KMS-11 (cell line): ENCODE data around the gene CD101.

Experiments
- H2AFZ ChIP-seq: fragments of 200-600 bp; sonication (generic); 2 replicates; pipeline ENCODE4 v1.6.1; 2016; ENCODE audit warnings: antibody characterized with exemption, mixed run types, low read depth
- H3K27ac ChIP-seq: fragments of 200-600 bp; sonication (generic); 2 replicates; pipeline ENCODE4 v1.6.1; 2016; ENCODE audit warnings: mild to moderate bottlenecking, mixed run types
- H3K27me3 ChIP-seq: fragments of 200-600 bp; sonication (generic); 2 replicates; pipeline ENCODE4 v1.6.1; 2017; ENCODE audit warnings: mild to moderate bottlenecking, low read depth, mixed run types, moderate library complexity; ENCODE audit not compliant: insufficient read depth
- H3K36me3 ChIP-seq: fragments of 200-600 bp; sonication (generic); 2 replicates; pipeline ENCODE4 v1.6.1; 2017; ENCODE audit warnings: mild to moderate bottlenecking, mixed run types; ENCODE audit not compliant: insufficient read depth
- H3K4me1 ChIP-seq: fragments of 200-600 bp; sonication (generic); 2 replicates; pipeline ENCODE4 v1.6.1; 2016; ENCODE audit warnings: mild to moderate bottlenecking, low read depth, mixed run types; ENCODE audit not compliant: poor library complexity, severe bottlenecking
- H3K4me2 ChIP-seq: fragments of 200-600 bp; sonication (generic); 2 replicates; pipeline ENCODE4 v1.7.0; 2016; ENCODE audit warnings: mild to moderate bottlenecking, mixed run types
- H3K4me3 ChIP-seq: fragments of 200-600 bp; sonication (generic); IDR thresholded peaks from 2 replicates; pipeline ENCODE4 v1.6.1; 2017; ENCODE audit warnings: low read depth, low read length, mixed read lengths; ENCODE audit not compliant: insufficient read depth
- H3K79me2 ChIP-seq: fragments of 200-600 bp; sonication (generic); 2 replicates; pipeline ENCODE4 v1.6.1; 2016; ENCODE audit warnings: low read depth, mixed run types; ENCODE audit not compliant: insufficient read depth
- H3K9ac ChIP-seq: fragments of 200-600 bp; sonication (generic); 2 replicates; pipeline ENCODE4 v1.6.1; 2016; ENCODE audit warnings: mild to moderate bottlenecking, mixed run types
- H4K20me1 ChIP-seq: fragments of 200-600 bp; sonication (generic); 2 replicates; pipeline ENCODE4 v1.6.1; 2016; ENCODE audit warnings: mild to moderate bottlenecking, mixed run types; ENCODE audit not compliant: insufficient read depth
- CTCF ChIP-seq: fragments of 200-600 bp; sonication (generic); conservative IDR thresholded peaks from 2 replicates; pipeline ENCODE4 v1.6.1; 2017; ENCODE audit warnings: low read depth, mild to moderate bottlenecking, antibody characterized with exemption, low read length, moderate library complexity, mixed read lengths

The CD101 gene

GRCh38 chr1:117009132-117009531, 7.6 kb downstream of the CD101 start:
- no peak overlapping the region for H3K9ac ChIP-seq
- no peaks in the 10 kb centered on the region for H3K79me2 ChIP-seq
- H3K4me3 ChIP-seq = no peak overlapping the region
- no peak overlapping the region for H3K27ac ChIP-seq
- no peaks in the 10 kb centered on the region for H3K36me3 ChIP-seq
- no peak for TF ChIP-seq CTCF
- H3K4me2 ChIP-seq = no peak overlapping the region
- H3K27me3 ChIP-seq = no peaks in the 10 kb centered on the region
- H3K4me1 ChIP-seq = no peaks in the 10 kb centered on the region
- H2AFZ ChIP-seq = no peak overlapping the region
- no peaks in the 10 kb centered on the region for H4K20me1 ChIP-seq

GRCh38 chr1:117010310-117010969, 8.9 kb downstream of the CD101 start:
- Histone ChIP-seq H3K36me3 (no peaks in the 10 kb centered on the region), H4K20me1 (no peaks in the 10 kb centered on the region), H3K27ac (no peak overlapping the region), H3K4me1 (no peaks in the 10 kb centered on the region), H2AFZ (no peak overlapping the region), H3K4me3 (no peak overlapping the region), H3K4me2 (no peak overlapping the region), H3K79me2 (no peaks in the 10 kb centered on the region), H3K9ac (no peak overlapping the region), H3K27me3 (no peaks in the 10 kb centered on the region)
- no peak for TF ChIP-seq CTCF

- no peaks in the 10 kb centered on the region for H3K27me3 ChIP-seq
- no peak overlapping the region for H3K27ac ChIP-seq
- H3K4me2 ChIP-seq = no peak overlapping the region
- TF ChIP-seq CTCF = no peak
- no peaks in the 10 kb centered on the region for H3K4me1 ChIP-seq
- H3K36me3 ChIP-seq = no peaks in the 10 kb centered on the region
- no peak overlapping the region for H2AFZ ChIP-seq
- H4K20me1 ChIP-seq = no peaks in the 10 kb centered on the region
- H3K4me3 ChIP-seq = no peak overlapping the region
- H3K79me2 ChIP-seq = no peaks in the 10 kb centered on the region
- H3K9ac ChIP-seq = no peak overlapping the region
Measured at GRCh38 chr1:117011334-117011733, 9.8 kb downstream of the CD101 start.

- no peaks in the 10 kb centered on the region for H3K79me2 ChIP-seq
- H4K20me1 ChIP-seq = no peaks in the 10 kb centered on the region
- H3K36me3 ChIP-seq = no peaks in the 10 kb centered on the region
- H3K27ac ChIP-seq = no peak overlapping the region
- no peak overlapping the region for H2AFZ ChIP-seq
- no peak overlapping the region for H3K4me3 ChIP-seq
- no peaks in the 10 kb centered on the region for H3K4me1 ChIP-seq
- TF ChIP-seq CTCF = no peak
- no peak overlapping the region for H3K9ac ChIP-seq
- H3K27me3 ChIP-seq = no peaks in the 10 kb centered on the region
- no peak overlapping the region for H3K4me2 ChIP-seq
Measured at GRCh38 chr1:117013309-117013858, 11.8 kb downstream of the CD101 start.
